Esophagus squamous epithelium (tissue), 5 donors: ENCODE measurements around the gene PODXL. TPM values are rescaled to one million over a fixed set of nuclear protein-coding genes. Genes with fewer than 3 reads are reported as not detected.

Experiments
- DNase-seq: peaks from one replicate; lab custom pipeline; 2025; lab: John Stamatoyannopoulos, UW
- H3K27ac ChIP-seq, 4 donors: fragments of 200-600 bp; sonication (generic); one replicate each; pipeline ENCODE4 v1.5.1; 2016 to 2019; ENCODE audit warnings: mild to moderate bottlenecking in 1 of 4
- H3K27me3 ChIP-seq, 4 donors: fragments of 200-600 bp; sonication (generic); 1 replicate in 3 of 4; 2 replicates in 1 of 4; pipeline versions ENCODE4 v1.5.1 to v1.6.0; 2017 to 2021; ENCODE audit warnings: antibody characterized with exemption in 1 of 4
- H3K36me3 ChIP-seq, 3 donors: fragments of 200-600 bp; sonication (generic); one replicate each; pipeline ENCODE4 v1.5.1; 2016 to 2019
- H3K4me1 ChIP-seq, 3 donors: fragments of 200-600 bp; sonication (generic); one replicate each; pipeline ENCODE4 v1.5.1; 2017 to 2019
- H3K4me3 ChIP-seq, 4 donors: fragments of 200-600 bp; sonication (generic); 1 replicate in 3 of 4; 2 replicates in 1 of 4; pipeline ENCODE4 v1.5.1; 2016 to 2019; ENCODE audit warnings: mild to moderate bottlenecking in 2 of 4, moderate library complexity in 1 of 4
- H3K9me3 ChIP-seq, 3 donors: fragments of 200-600 bp; sonication (generic); one replicate each; pipeline ENCODE4 v1.5.1; 2016 to 2019
- CTCF ChIP-seq, 6 experiments: fragments of 450-650 bp in 4 of 6; fragments of 200-600 bp in 2 of 6; sonication (generic) in 2 of 6; IDR thresholded peaks; one replicate each; pipeline ENCODE4 v1.5.1; 2016 to 2019; ENCODE audit warnings: antibody characterized with exemption in 6 of 6, mild to moderate bottlenecking in 4 of 6, moderate library complexity in 4 of 6
- POLR2A ChIP-seq, 4 donors: fragments of 450-650 bp; IDR thresholded peaks; one replicate each; pipeline ENCODE4 v1.6.1; 2017; ENCODE audit warnings: antibody characterized with exemption in 4 of 4, mild to moderate bottlenecking in 4 of 4, moderate library complexity in 3 of 4
- WGBS, 2 donors: methylation state at CpG; one replicate each; pipeline ENCODE4 v1.1.5; 2018; 5-methylcytosine and 5-hydroxymethylcytosine counted together
- intact Hi-C: fragments of 100-400 bp; cut with DNase I; formaldehyde crosslinking; loops from one replicate; pipeline ENCODE4 v1.15.0; 2022
- total RNA-seq, 4 donors: library from RNA; depleted of rRNA; stranded (reverse); fragments of >200 nt; gene quantifications; one replicate each; pipeline ENCODE4 v1.1.0, GENCODE V29; 2016
- donor health status: DM: yes; HTN: yes; CAD: no.

PODXL gene
- total RNA-seq, 4 donors from 2014 or later: 5.0 to 22.3 (median 7.6) TPM

- TF ChIP-seq CTCF (IDR thresholded peaks at IDR 0.05) (no peak), POLR2A (IDR thresholded peaks at IDR 0.05) (no peak)
- H3K36me3 ChIP-seq: no peaks in the 10 kb centered on the region
- H3K4me1 ChIP-seq: no peaks in the 10 kb centered on the region
- H3K9me3 ChIP-seq: no peaks in the 10 kb centered on the region
- no peak overlapping the region for H3K27ac ChIP-seq
- no peaks in the 10 kb centered on the region for H3K27me3 ChIP-seq
- no peak overlapping the region for H3K4me3 ChIP-seq
- WGBS, 2 donors: 75 to 86% methylated on average over 9 of the region's 9 CpGs
- intact Hi-C loops: no loop called here
- no peak for DNase-seq
These were observed 31.0 kb upstream of the PODXL start for GRCh38 chr7:131587315-131587923.

- Histone ChIP-seq H3K4me3 (no peak overlapping the region), H3K27ac (no peak overlapping the region), H3K36me3 (no peaks in the 10 kb centered on the region), H3K27me3 (no peaks in the 10 kb centered on the region), H3K4me1 (peaks cover 0 to 3% (median 0%) of the 10 kb centered on the region in 3 donors), H3K9me3 (no peaks in the 10 kb centered on the region)
- TF ChIP-seq CTCF (IDR thresholded peaks at IDR 0.05) (no peak), POLR2A (IDR thresholded peaks at IDR 0.05) (no peak)
- intact Hi-C loops: no loop called here
- WGBS, 2 donors: 59 to 70% methylated on average over 3 of the region's 3 CpGs
- DNase-seq: no peak
These were observed 30.3 kb upstream of the PODXL start for GRCh38 chr7:131586759-131587158.

GRCh38 chr7:131586259-131586658 is 29.8 kb upstream of the PODXL start:
- intact Hi-C loops: no loop called here
- 37 to 57% methylated on average over 5 of the region's 5 CpGs for WGBS, 2 donors
- DNase-seq: no peak

GRCh38 chr7:131583430-131583829 is 27.0 kb upstream of the PODXL start:
- no peaks in the 10 kb centered on the region for H3K36me3 ChIP-seq
- no peak overlapping the region for H3K4me3 ChIP-seq
- no peaks in the 10 kb centered on the region for H3K27me3 ChIP-seq
- H3K9me3 ChIP-seq: no peaks in the 10 kb centered on the region
- WGBS, 2 donors: 75 to 82% methylated on average over 9 of the region's 9 CpGs
- no peak overlapping the region for H3K27ac ChIP-seq
- no peak for TF ChIP-seq CTCF (IDR thresholded peaks at IDR 0.05)
- TF ChIP-seq POLR2A (IDR thresholded peaks at IDR 0.05): no peak
- intact Hi-C loops: no loop called here
- H3K4me1 ChIP-seq: peaks cover 0 to 13% (median 0%) of the 10 kb centered on the region in 3 donors
- DNase-seq: no peak

More at GRCh38 chr7:131586259-131586658, 29.8 kb upstream of the PODXL start:
- H3K4me3 ChIP-seq: no peak overlapping the region
- no peaks in the 10 kb centered on the region for H3K9me3 ChIP-seq
- H3K27me3 ChIP-seq: no peaks in the 10 kb centered on the region
- H3K27ac ChIP-seq: no peak overlapping the region
- H3K4me1 ChIP-seq: peaks cover 0 to 7% (median 0%) of the 10 kb centered on the region in 3 donors
- TF ChIP-seq CTCF (IDR thresholded peaks at IDR 0.05): no peak
- no peak for TF ChIP-seq POLR2A (IDR thresholded peaks at IDR 0.05)
- no peaks in the 10 kb centered on the region for H3K36me3 ChIP-seq

GRCh38 chr7:131581241-131582051 is 25.0 kb upstream of the PODXL start:
- Histone ChIP-seq H3K4me1 (peaks cover 0 to 13% (median 0%) of the 10 kb centered on the region in 3 donors), H3K4me3 (no peak overlapping the region), H3K27ac (peak overlapping the region in 3 of 4 donors; percentile 50 to 76 (median 50)), H3K27me3 (no peaks in the 10 kb centered on the region), H3K9me3 (no peaks in the 10 kb centered on the region), H3K36me3 (no peaks in the 10 kb centered on the region)
- no peak for TF ChIP-seq POLR2A (IDR thresholded peaks at IDR 0.05)
- peak in 1 of 6 experiments; percentile 18 for TF ChIP-seq CTCF (IDR thresholded peaks at IDR 0.05)
- intact Hi-C loops: no loop called here
- no peak for DNase-seq
- 32 to 33% methylated on average over 7 to 9 of the region's 16 CpGs for WGBS, 2 donors
